Uterus (tissue), 4 donors: Measurements from ENCODE around the gene SLC6A6. TPM values are rescaled to one million over a fixed set of nuclear protein-coding genes. Genes with fewer than 3 reads are reported as not detected.

Experiments used
- DNase-seq, 2 donors: peaks; one replicate each; pipeline ENCODE4 v3.0.0-alpha.2; 2019 to 2020
- H3K27ac ChIP-seq, 2 donors: fragments of 200-600 bp; sonication (generic); 1 replicate in 1 of 2; 2 replicates in 1 of 2; pipeline ENCODE4 v1.5.1; 2016 to 2018
- H3K27me3 ChIP-seq, 2 donors: fragments of 200-600 bp; sonication (generic); one replicate each; pipeline ENCODE4 v1.5.1; 2018 to 2019; ENCODE audit warnings: control low read depth in 1 of 2
- H3K36me3 ChIP-seq, 2 donors: fragments of 200-600 bp; sonication (generic); one replicate each; pipeline ENCODE4 v1.5.1; 2019; ENCODE audit warnings: control low read depth in 1 of 2
- H3K4me1 ChIP-seq, 2 donors: fragments of 200-600 bp; sonication (generic); one replicate each; pipeline ENCODE4 v1.5.1; 2018 to 2019; ENCODE audit warnings: control low read depth in 1 of 2
- H3K4me3 ChIP-seq, 2 donors: fragments of 200-600 bp; sonication (generic); 1 replicate in 1 of 2; 2 replicates in 1 of 2; pipeline ENCODE4 v1.5.1; 2018 to 2019; ENCODE audit warnings: mild to moderate bottlenecking in 1 of 2
- H3K9me3 ChIP-seq, 2 donors: fragments of 200-600 bp; sonication (generic); one replicate each; pipeline ENCODE4 v1.5.1; 2019; ENCODE audit warnings: control low read depth in 1 of 2
- POLR2A ChIP-seq, 2 donors: fragments of 450-650 bp; IDR thresholded peaks; one replicate each; pipeline ENCODE4 v1.6.1; 2016; ENCODE audit warnings: antibody characterized with exemption in 2 of 2, mild to moderate bottlenecking in 1 of 2, moderate library complexity in 1 of 2
- intact Hi-C: fragments of 100-400 bp; cut with DNase I; formaldehyde crosslinking; loops from one replicate; pipeline ENCODE4 v1.15.1; 2023; ENCODE audit warnings: low total_unique reads
- total RNA-seq, 4 donors: library from RNA; depleted of rRNA in 3 of 4; stranded (reverse); fragments of >200 nt in 3 of 4; gene quantifications; one replicate each; pipeline versions ENCODE4 v1.1.0 to v1.2.4, GENCODE V29; 2014 to 2023
- TF ChIP-seq, protein P1 (sequence below), 4 experiments: fragments of 200-600 bp in 2 of 4; fragments of 450-650 bp in 2 of 4; sonication (generic) in 2 of 4; IDR thresholded peaks; one replicate each; pipeline ENCODE4 v1.5.1; 2016 to 2019; ENCODE audit warnings: antibody characterized with exemption in 4 of 4, mild to moderate bottlenecking in 2 of 4, moderate library complexity in 1 of 4
- donor health status: DM: yes; HTN: yes; CAD: no.

Gene SLC6A6
- total RNA-seq, 4 donors from 2014 or later = 15.9 to 37.5 (median 18.0) TPM

DNA sequence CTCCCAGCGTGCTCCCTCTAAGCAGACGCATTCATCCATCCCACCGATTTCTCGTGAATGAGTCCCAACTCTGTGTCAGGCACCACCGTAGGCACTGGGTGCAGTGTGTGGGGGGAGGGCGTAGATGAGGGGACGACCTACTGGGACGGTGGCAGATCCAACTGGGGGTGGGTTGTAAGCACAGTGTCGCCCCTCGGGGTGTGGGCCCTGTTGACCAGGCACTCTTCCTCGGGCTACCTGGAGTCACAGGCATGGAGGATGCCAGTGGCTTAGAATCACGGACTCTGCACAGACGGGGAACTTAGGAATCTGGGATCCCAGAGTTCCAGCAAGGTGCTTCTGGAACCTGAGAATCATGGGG, 66.2 kb downstream of the SLC6A6 start:
- H3K4me1 ChIP-seq = peaks cover 7% of the 10 kb centered on the region in 2 donors
- H3K27ac ChIP-seq = peak overlapping the region in 1 of 2 donors; percentile 43

DNA sequence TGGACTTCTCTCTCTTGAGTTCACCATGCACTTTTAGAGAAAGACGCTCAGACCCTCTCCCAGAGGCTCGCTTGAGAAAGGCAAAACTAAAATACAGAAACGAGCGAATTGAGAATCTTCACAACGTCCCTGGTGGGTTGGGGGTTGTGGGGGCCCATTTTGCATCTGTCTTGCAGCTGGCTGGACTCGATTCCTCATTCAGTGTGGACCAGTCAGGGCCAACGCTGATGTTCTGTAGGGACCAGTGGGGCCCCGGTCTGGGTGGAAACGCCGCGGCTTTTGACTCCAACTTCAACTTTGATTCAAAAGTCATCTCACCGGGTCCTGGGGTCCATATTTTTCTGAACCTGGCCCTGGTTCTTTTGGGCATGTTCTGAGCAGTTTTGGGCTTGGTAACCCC, 68.1 kb downstream of the SLC6A6 start:
- Histone ChIP-seq H3K4me3 (no peak overlapping the region), H3K4me1 (peaks cover 7 to 19% of the 10 kb centered on the region in 2 donors), H3K36me3 (no peaks in the 10 kb centered on the region), H3K27ac (peak overlapping the region in 1 of 2 donors; percentile 72), H3K27me3 (no peaks in the 10 kb centered on the region), H3K9me3 (no peaks in the 10 kb centered on the region)
- no peak for DNase-seq
- intact Hi-C loops = no loop called here
- TF ChIP-seq POLR2A (IDR thresholded peaks at IDR 0.05) = no peak
- TF ChIP-seq, protein P1, sequence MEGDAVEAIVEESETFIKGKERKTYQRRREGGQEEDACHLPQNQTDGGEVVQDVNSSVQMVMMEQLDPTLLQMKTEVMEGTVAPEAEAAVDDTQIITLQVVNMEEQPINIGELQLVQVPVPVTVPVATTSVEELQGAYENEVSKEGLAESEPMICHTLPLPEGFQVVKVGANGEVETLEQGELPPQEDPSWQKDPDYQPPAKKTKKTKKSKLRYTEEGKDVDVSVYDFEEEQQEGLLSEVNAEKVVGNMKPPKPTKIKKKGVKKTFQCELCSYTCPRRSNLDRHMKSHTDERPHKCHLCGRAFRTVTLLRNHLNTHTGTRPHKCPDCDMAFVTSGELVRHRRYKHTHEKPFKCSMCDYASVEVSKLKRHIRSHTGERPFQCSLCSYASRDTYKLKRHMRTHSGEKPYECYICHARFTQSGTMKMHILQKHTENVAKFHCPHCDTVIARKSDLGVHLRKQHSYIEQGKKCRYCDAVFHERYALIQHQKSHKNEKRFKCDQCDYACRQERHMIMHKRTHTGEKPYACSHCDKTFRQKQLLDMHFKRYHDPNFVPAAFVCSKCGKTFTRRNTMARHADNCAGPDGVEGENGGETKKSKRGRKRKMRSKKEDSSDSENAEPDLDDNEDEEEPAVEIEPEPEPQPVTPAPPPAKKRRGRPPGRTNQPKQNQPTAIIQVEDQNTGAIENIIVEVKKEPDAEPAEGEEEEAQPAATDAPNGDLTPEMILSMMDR (IDR thresholded peaks at IDR 0.05) = no peak

More for the DNA sequence above, 66.2 kb downstream of the SLC6A6 start:
- H3K27me3 ChIP-seq = no peaks in the 10 kb centered on the region
- DNase-seq = no peak
- intact Hi-C loops = loop anchor here (5.0 to 10.0 kb wide), 2 partner anchors 64 to 206 kb away; partner anchors contain the start of gene SLC6A6
- H3K4me3 ChIP-seq = no peak overlapping the region
- no peaks in the 10 kb centered on the region for H3K36me3 ChIP-seq
- no peak for TF ChIP-seq POLR2A (IDR thresholded peaks at IDR 0.05)
- TF ChIP-seq, protein P1 (IDR thresholded peaks at IDR 0.05) = no peak
- no peaks in the 10 kb centered on the region for H3K9me3 ChIP-seq

DNA sequence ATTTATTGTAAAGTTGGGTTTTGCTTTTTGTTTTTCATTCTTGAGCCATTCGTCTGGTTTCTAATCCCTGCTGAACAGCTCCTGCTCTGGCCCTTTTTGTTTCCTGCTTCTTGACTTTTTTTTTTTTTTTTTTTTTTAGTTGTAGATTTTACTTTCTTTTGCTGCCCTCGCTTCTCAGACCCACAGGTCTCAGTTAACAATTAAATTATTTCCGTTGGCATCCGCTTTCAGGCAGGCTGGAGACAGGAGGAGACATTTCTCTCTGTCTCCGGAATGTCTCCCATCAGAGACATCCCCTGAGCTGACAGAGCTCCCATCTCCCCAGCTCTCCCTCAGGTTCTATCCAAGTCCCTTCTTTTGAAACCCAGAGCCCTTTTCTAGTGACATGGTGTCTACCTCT, 68.6 kb downstream of the SLC6A6 start:
- Histone ChIP-seq H3K27me3 (no peaks in the 10 kb centered on the region), H3K27ac (peak overlapping the region; percentile 72 to 86), H3K36me3 (no peaks in the 10 kb centered on the region), H3K4me1 (peaks cover 7 to 19% of the 10 kb centered on the region in 2 donors), H3K9me3 (no peaks in the 10 kb centered on the region), H3K4me3 (no peak overlapping the region)
- DNase-seq = no peak
- intact Hi-C loops = no loop called here
- TF ChIP-seq POLR2A (IDR thresholded peaks at IDR 0.05) = no peak
- TF ChIP-seq, protein P1 (IDR thresholded peaks at IDR 0.05) = no peak

DNA sequence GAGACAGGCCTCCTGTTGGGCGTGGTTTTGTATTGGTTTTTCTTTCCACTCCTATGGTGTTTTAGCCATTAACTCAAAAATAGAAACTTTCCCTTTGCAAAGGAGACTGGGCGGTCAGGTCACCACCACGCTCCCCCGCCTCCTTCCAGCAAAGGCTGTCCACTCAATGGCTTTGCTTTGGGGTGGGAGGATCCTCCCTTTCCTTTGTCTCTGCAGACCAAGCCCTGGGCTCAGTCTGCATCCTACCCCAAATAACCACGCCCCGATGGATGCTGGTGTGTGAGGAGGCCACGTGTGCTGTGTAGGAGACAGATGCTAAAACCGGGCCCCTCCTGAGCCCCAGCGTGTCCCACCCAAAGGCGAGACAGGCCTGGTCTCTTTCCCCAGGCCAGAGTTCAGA, 69.3 kb downstream of the SLC6A6 start:
- Histone ChIP-seq H3K27ac (peak overlapping the region; percentile 72 to 86), H3K27me3 (no peaks in the 10 kb centered on the region), H3K36me3 (no peaks in the 10 kb centered on the region), H3K4me3 (no peak overlapping the region), H3K9me3 (no peaks in the 10 kb centered on the region), H3K4me1 (peaks cover 7 to 19% of the 10 kb centered on the region in 2 donors)
- TF ChIP-seq POLR2A (IDR thresholded peaks at IDR 0.05) = no peak
- TF ChIP-seq, protein P1 (IDR thresholded peaks at IDR 0.05) = no peak
- DNase-seq = no peak
- intact Hi-C loops = no loop called here

DNA sequence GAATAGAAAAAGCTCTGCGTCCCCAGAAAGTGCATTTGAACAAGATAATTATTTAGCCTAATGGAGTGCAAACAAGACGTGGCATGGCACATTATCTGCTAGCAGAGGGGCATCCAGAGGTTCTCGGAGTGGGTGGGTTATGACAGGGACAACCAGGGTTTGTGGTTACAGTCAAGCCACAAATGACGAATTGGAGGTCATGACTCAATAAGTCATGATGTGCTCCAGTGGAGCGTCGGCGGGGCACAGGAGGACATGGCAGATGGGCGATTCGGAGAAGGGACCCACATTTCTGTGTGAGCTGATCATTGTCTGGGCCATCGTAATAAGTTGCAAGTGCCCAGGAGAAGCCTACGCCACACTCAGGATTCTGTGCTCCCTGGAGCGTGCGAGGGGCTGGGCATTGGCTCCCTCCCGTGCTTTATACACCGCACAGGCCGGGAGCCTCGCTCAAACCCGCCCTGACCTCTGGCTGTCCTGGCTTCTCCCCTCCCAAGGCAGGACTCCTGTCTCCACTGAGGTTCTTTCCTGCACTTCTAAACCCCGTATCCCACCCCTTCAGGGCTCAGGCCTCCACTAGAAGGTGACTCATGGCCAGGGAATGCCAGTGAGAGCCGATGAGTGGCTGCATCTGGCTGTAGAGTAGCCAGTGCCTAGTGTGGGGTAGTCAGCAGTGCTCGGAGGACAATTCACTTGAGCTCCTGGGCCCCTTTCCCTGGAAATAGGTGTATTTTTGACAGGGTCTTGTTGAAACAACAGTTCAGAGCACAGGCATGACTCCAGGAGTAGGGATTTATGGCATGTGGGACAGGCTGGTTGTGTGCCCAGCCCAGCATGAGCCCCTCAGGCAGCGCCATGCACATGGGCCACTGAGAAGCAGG, 70.3 kb downstream of the SLC6A6 start:
- H3K4me1 ChIP-seq = peaks cover 7 to 19% of the 10 kb centered on the region in 2 donors
- H3K36me3 ChIP-seq = no peaks in the 10 kb centered on the region
- no peaks in the 10 kb centered on the region for H3K27me3 ChIP-seq
- no peak overlapping the region for H3K4me3 ChIP-seq
- peak overlapping the region; percentile 72 to 86 for H3K27ac ChIP-seq
- DNase-seq = peak; percentile 70 to 84
- TF ChIP-seq POLR2A (IDR thresholded peaks at IDR 0.05) = no peak
- TF ChIP-seq, protein P1 (IDR thresholded peaks at IDR 0.05) = no peak
- no peaks in the 10 kb centered on the region for H3K9me3 ChIP-seq
- intact Hi-C loops = no loop called here
